ENCODE data around the gene ALDH16A1. TPM values are rescaled to one million over a fixed set of nuclear protein-coding genes. Genes with fewer than 3 reads are reported as not detected.

Gene ALDH16A1
- total and polyA plus RNA-seq, 2 donors (not counting 3 experiments of a cell fraction or from before 2014, with no cell fraction given), result 27.6 to 33.2 TPM

DNA sequence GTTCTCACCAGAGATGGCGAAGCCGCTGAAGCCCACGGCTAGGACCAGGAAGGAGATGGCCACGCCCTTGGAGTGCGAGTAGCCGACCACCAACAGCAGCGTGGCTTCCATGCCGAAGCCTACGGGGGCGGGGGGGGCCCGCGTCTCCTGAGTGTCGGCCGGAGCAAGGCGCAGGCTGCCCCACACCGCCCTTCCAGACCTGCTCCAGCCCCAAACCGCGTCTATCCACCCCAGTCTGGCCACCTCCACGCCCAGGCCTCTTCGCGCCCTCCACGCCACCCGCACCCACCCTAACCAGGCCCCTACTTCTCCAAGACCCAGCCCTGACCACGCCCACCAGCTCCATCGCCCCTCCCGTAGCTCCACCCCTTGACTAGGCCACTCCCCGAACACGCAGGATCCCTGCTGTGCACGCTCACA, 21.7 kb upstream of the ALDH16A1 start:
- CTCF ChIA-PET, result no interaction called here
- no peak overlapping the region for H3K9ac ChIP-seq (replicated peaks; ENCODE audit: extremely low read depth, insufficient read depth, low read length)
- no peak overlapping the region for H3K27ac ChIP-seq (ENCODE audit: insufficient read depth, low read depth, low read length)
- no peak for DNase-seq (ENCODE audit: low read depth, low spot score)
- H3K36me3 ChIP-seq (ENCODE audit: control insufficient read depth in 2 of 2, extremely low read depth in 1 of 2, insufficient read depth in 2 of 2, low read length in 2 of 2), result no peaks in the 10 kb centered on the region
- POLR2A ChIA-PET, result no interaction called here
- no peaks in the 10 kb centered on the region for H4K20me1 ChIP-seq (replicated peaks; ENCODE audit: control insufficient read depth, extremely low read depth, insufficient read depth, low read length)
- H3K9me1 ChIP-seq (replicated peaks; ENCODE audit: control insufficient read depth, extremely low read depth, insufficient read depth, low read length), result no peaks in the 10 kb centered on the region
- no peak for FAIRE-seq
- no peaks in the 10 kb centered on the region for H3K9me3 ChIP-seq (replicated peaks; ENCODE audit: control insufficient read depth, insufficient read depth, low read length)
- dilution Hi-C loops (cut with MboI; ENCODE audit: extremely low pct_ligation_motif_present, low sequenced_read_pairs) (no loop called here), intact Hi-C loops (cut with micrococcal nuclease) (no loop called here)
- no peaks in the 10 kb centered on the region for H3K79me2 ChIP-seq (ENCODE audit: control insufficient read depth, insufficient read depth, low read length)
- no peak overlapping the region for H3K4me2 ChIP-seq (ENCODE audit: insufficient read depth, low read length)
- no peak overlapping the region for H3K4me3 ChIP-seq (replicated peaks in 1 of 3; ENCODE audit: insufficient read depth in 1 of 3, low read depth in 1 of 3, low read length in 3 of 3)
- no TSS peak for BruUV-seq (replicated peaks)
- H3K27me3 ChIP-seq (ENCODE audit: control insufficient read depth in 2 of 2, insufficient read depth in 2 of 2, low read length in 2 of 2), result peaks cover 71 to 77% of the 10 kb centered on the region in 2 experiments
- no peak overlapping the region for H2AFZ ChIP-seq (ENCODE audit: low read depth, low read length)
- H3K4me1 ChIP-seq (ENCODE audit: control insufficient read depth, extremely low read depth, insufficient read depth, low read length), result peaks cover under 1% of the 10 kb centered on the region
- TF ChIP-seq GATA2 (IDR thresholded peaks at IDR 0.05; ENCODE audit: insufficient read depth, insufficient read length, low read depth, low read length) (no peak), MYC (IDR thresholded peaks at IDR 0.05; ENCODE audit: low read depth, low read length) (no peak), POLR2AphosphoS5 (IDR thresholded peaks at IDR 0.05; ENCODE audit: insufficient read depth, low read depth, low read length) (no peak), POLR2A (IDR thresholded peaks at IDR 0.05; ENCODE audit: low read depth, low read length) (no peak), FOS (IDR thresholded peaks at IDR 0.05; ENCODE audit: borderline replicate concordance, insufficient read depth, low read length) (no peak), EZH2 (IDR thresholded peaks at IDR 0.05; ENCODE audit: borderline replicate concordance, low read depth, low read length, severe bottlenecking) (no peak), JUN (IDR thresholded peaks at IDR 0.05; ENCODE audit: borderline replicate concordance, insufficient read depth, insufficient read length, low read depth) (no peak), CTCF (IDR thresholded peaks at IDR 0.05; ENCODE audit: extremely low read depth in 1 of 2, insufficient read depth in 1 of 2, low read depth in 1 of 2, low read length in 2 of 2) (no peak)
